GM21723 (cell line): Measurements from ENCODE around the gene RLN1.
"Not testable (repeated sequence)": the region's sequence is repeated elsewhere in the genome, so short reads cannot be mapped to it uniquely, and the experiment has no call there.

Experiments used
- ATAC-seq: cut with Tn5 transposase; IDR thresholded peaks from one replicate; pipeline ENCODE4 v1.9.1; 2021; ENCODE audit warnings: mild to moderate bottlenecking, moderate library complexity; ENCODE audit not compliant: unreplicated experiment

RLN1 gene

GRCh38 chr9:5338992-5339981 lies at the start of gene RLN1:
RLN1 (minus strand) TSS chr9:5339876; CDS start chr9:5339746, 130 bp downstream.
- peak; percentile 99 for ATAC-seq

GRCh38 chr9:5389109-5389732 lies 49.5 kb upstream of the RLN1 start:
- peak; percentile 68 for ATAC-seq

GRCh38 chr9:5388026-5388819 lies 48.5 kb upstream of the RLN1 start:
- ATAC-seq = no peak

- no peak for ATAC-seq
Observed at GRCh38 chr9:5384436-5384835, 44.8 kb upstream of the RLN1 start.

GRCh38 chr9:5382479-5382878 lies 42.8 kb upstream of the RLN1 start:
- ATAC-seq = no peak

- no peak for ATAC-seq
Observed at GRCh38 chr9:5375790-5376477, 36.3 kb upstream of the RLN1 start.

GRCh38 chr9:5375091-5375490 lies 35.4 kb upstream of the RLN1 start:
- ATAC-seq = no peak

- peak; percentile 88 for ATAC-seq
Observed at GRCh38 chr9:5364294-5365024, 24.8 kb upstream of the RLN1 start.

- no peak for ATAC-seq
Observed at GRCh38 chr9:5361326-5362010, 21.8 kb upstream of the RLN1 start.

- no peak for ATAC-seq
Observed at GRCh38 chr9:5360341-5360740, 20.7 kb upstream of the RLN1 start.

- ATAC-seq = no peak
Observed at GRCh38 chr9:5357431-5358105, 17.9 kb upstream of the RLN1 start.

GRCh38 chr9:5355817-5356216 lies 16.1 kb upstream of the RLN1 start:
- no peak for ATAC-seq

- ATAC-seq = no peak
Observed at GRCh38 chr9:5355226-5355625, 15.6 kb upstream of the RLN1 start.

- ATAC-seq = no peak
Observed at GRCh38 chr9:5354184-5354583, 14.5 kb upstream of the RLN1 start.

GRCh38 chr9:5352637-5353248 lies 13.1 kb upstream of the RLN1 start:
- ATAC-seq = no peak

- no peak for ATAC-seq
Observed at GRCh38 chr9:5336688-5337087, 3.0 kb downstream of the RLN1 start.

- ATAC-seq = not testable (repeated sequence)
Observed at GRCh38 chr9:5331276-5331675, 8.4 kb downstream of the RLN1 start.

- ATAC-seq = no peak
Observed at GRCh38 chr9:5326893-5327548, 12.7 kb downstream of the RLN1 start.
